HG02623 (cell line): ENCODE measurements around the gene TMEM117.
A peak's percentile ranks its signal among the peaks of the same experiment; 100 is the strongest.

Experiments used
- ATAC-seq: cut with Tn5 transposase; IDR thresholded peaks from one replicate; pipeline ENCODE4 v1.9.1; 2021; ENCODE audit warnings: moderate library complexity; ENCODE audit not compliant: unreplicated experiment

TMEM117 gene

DNA sequence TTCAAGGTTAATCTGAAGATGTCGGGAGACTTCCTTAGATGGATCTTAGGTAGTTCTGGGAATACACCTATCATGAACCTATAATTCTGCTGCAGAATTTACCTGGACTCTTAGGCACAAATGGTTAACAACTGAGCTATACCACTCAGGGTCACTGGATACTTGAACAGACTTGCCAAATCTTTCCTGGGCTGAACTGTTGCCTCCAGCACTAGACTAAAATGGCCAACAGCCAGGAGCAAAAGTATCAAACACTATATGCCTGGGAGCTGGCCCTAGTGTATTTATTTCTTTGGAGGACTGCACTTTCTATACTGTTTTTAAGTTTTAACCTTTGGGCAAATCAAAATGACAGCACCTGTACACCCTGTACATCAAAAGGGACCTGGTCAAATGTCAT lies 252.8 kb downstream of the TMEM117 start:
- ATAC-seq = no peak

DNA sequence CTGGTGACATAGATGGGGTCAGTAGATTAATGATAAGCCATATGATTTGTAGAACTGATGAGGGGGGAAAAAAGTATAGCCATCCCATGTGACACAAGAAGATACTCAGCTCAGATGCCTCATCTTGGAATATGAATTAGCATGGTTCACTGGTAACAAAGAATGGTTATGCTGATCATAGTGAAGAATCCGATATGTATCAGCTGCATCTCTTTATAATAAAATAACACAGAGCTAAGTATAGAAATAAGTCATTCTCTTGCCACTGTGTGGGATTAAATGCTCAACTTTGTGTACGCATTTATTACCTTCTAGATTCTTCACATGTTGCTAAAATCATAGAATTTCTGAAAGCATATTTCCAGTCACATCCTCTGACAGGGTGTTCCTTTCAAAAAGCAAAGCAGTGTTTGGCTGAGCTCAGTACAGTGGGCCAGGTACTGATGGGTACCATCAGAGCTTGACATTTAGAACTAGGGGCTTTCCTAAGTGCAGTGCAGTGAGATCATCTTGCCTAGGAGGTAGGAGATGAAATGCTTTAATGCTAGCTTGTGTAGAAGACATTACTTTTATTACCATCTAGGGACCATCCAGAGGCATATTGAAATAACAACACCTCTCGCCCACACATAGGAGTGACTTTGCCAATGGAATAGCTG lies 256.2 kb downstream of the TMEM117 start:
- ATAC-seq = no peak

DNA sequence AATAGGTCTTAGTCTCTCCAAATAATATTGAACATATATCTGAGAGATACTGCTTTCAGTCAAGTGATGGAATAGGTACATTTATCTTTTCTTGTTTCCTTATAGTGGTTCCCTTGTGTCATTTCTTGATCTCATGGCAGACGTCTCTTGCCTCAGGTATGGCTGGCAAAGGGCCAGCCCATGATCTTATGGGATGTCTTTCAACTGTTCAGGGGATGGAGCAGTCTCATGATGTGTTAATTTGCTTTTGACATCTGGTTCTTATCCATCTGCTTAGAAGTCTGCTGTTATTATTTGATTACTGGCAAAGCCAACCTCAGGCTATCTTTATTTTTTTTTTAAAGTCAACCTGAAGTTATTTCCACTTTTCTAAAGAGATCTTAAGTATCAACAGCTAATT lies 262.9 kb downstream of the TMEM117 start:
- ATAC-seq = no peak

DNA sequence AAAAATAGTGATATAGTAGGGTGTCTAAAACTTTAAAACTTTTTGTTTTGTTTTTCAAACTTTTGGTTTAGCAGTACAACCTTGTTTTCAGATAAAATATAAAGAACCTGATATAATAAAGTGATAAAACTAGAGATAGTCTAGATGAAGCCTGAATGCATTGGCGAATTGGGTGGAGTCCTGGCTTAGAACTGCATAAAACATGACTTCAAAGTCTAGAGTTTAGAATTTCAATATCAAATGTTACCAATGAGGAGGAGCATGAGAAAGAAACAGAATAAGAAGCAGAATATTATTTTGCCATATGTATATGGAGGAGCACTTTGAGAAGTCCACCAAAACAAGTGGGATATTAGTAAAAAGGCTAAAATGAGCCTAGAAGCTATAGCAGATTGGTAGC lies 263.6 kb downstream of the TMEM117 start:
- ATAC-seq = no peak

DNA sequence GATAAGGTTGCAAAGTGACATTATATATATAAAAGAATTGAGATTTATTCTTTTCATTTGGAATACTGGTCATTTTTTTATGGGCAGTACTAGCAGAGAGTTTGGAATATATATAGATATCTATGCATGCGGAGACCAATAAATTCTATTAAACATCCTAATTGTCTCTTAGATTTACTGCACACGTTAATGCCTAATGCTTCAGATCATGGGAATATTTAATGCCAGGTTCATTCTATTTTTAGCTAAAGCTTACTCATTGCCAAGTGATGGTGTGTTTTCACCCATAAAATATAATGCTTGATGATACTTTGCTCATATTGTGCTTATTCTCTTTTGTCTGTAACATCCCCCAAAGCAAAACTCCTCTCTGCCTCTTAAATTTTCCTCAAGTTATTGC lies 264.4 kb downstream of the TMEM117 start:
- no peak for ATAC-seq

DNA sequence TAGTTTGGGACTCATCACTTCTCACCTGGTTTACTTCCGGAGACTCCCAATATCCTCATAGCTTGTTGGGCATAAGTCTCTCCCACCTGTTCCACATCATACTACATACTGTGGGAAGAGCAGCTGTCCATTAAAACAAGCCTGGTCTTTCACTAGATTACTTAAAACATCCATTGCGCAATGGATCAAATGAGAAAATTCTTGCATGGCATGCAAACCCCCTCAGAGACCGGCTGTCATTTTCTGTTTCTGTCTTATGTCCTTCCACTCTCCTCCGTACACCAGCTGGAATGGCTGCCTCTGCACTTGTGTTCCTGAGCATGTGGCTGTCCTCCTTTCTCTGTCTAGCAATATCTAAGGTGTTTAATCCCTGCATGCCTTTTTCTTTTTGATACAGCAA lies 265.6 kb downstream of the TMEM117 start:
- ATAC-seq = no peak

DNA sequence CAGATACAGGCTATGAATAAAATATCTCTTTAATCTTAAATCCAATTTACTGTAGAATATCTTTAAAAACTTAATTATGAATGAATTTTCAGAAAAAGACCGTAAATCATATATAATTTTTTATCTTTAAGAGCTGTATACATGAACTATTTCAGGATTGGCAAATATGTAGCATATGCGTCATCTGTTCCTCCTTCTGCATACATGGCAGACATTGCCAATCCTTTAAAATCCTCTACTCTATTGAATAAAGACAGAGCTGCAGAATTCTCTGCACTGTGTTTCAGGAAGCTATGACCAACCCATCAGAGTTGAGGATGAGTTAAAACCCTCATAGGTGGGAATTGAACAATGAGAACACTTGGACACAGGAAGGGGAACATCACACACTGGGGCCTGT lies 279.0 kb downstream of the TMEM117 start:
- ATAC-seq = no peak

DNA sequence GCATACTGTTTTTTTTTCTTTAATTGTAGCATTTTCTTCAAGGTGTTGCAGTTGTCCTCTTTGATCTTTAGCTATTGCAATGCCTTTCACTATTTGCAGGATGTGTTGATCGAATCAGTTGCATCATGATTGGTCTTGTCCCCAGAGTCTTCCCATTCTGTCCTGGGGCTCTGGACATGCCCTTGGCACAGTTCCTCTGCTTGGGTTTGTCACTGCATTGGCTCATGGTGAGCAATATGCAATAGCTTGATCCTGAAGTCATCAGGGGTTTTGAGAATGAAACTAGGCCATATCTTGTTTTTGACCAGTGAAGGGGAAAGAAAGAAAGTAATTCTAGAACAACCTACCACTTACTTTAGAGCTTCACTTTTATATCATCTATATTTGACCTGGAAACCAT lies 281.5 kb downstream of the TMEM117 start:
- no peak for ATAC-seq

DNA sequence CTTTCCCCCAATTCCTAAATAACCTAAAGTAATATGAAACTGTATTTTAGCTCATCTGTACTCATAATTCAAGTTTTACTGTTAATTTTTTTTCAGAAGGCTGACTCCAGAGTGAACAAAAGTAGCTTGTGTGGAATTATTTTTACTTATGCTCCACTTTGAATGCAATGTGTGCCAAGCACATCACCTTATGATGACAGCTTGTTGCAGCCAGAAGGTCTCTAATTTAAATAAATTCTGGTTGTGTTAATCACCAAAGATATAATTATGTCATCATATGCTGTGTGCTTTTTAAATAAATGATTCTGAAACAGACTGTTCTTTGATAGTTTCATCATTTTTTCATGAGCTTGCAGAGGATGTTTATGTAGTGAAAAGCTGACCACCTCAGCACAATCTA lies 283.1 kb downstream of the TMEM117 start:
- ATAC-seq = no peak

DNA sequence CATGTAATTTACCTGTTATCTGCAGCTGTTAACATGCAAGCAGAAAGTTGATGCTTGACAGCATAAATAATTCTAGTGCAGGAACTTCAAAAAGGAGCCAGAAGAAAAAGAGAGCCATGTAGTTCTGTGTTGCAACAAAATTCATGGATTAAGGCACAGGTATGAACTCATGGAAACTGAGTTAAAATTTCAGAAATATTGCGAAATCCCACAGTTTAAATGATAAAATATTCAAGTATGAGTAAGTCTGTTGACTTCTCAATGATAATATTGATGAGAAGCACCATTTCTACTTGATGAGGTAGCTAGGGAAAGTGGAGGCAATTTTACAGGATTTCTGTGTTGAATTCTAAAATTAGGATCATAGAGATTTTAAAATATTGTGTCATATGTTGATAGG lies 290.9 kb downstream of the TMEM117 start:
- ATAC-seq = no peak

DNA sequence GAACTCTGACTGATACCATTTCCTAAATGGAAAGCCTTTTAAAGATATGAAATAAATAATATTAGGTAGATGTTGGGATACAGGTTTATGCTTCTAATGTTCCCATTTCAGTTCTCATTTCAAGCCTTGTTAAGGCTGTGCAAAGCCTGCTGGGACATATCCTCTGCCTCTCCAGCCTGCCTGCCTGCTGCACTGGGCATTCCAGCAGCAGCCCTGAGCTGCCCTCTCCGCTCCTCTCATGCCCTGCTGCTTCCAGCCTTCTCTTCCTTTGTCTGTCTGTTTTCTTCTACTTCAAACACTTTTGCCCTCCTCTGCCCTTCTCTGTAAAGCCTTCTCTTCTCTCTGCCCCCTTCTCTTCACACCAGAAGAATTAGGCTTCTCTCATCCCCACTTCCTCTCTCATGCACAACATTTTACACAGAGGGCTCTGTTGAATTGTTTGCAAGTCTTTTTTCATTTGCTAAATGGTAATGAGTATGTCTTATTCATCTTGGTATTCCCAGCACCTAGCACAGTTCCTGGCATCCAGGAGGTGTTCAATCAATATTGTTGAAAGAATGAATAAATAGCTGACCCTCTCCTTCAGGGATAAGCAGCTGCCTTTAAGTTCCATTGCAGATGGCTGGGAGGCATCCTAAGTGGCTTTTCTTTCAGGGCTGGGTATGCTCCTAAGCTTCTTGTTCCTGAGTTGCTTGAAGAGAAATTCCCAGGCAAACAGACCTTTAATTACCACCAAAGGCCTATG lies 292.3 kb downstream of the TMEM117 start:
- no peak for ATAC-seq

DNA sequence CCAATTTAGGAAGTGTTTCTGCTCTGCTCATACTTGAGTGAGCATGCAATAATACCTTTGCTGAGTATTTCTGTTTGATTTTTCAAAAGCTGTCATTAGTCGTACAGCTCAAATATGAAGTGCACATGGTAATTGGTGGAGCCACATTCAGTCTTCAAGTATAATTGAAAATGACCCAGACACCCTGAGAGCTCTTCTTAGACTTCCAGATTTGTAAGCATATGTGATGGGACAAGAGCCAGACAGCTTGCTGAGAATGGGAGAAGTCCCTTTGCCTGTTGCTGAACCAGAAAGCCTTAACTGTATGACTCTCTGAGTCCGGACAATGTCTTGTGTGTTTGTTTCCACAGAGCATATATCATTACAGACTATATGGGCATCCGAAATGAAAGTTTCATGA lies 307.3 kb downstream of the TMEM117 start:
- no peak for ATAC-seq

DNA sequence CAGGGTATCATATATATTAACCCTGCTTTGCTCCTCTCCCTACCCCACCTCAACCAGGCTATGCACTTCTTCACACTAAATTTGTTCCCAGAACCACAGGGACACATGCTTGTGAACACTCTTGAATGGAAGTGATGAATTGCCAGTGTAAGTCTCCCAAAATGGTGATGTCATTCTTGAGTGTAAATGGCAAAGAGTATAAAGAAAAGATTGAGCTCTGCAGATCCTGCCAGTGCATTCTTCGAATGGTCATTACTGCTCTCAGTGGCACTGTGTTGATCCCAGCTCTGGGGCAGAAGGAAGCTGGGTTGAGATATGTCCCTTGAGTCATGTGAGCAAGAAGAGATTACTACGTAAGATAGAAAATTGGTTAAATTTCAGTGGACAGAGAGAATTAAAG lies 313.1 kb downstream of the TMEM117 start:
- no peak for ATAC-seq

DNA sequence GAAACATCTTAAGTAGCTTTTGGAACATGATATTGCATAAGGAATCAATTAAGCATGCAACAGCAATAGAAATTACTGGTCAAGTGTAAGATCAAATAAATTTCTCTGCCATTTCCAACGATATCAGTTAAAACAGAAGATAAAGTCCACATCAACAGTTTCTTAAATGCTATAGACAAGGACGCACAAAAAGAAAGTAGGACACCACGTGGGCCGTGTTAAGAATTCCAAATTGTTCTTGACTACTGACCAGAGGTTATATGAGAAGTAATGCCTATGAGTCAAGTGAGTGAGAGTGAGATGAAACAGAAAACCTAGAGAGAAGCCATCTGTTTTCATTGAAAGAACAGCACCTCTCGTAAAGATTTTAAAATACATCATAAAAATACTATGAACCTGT lies 318.2 kb downstream of the TMEM117 start:
- no peak for ATAC-seq

DNA sequence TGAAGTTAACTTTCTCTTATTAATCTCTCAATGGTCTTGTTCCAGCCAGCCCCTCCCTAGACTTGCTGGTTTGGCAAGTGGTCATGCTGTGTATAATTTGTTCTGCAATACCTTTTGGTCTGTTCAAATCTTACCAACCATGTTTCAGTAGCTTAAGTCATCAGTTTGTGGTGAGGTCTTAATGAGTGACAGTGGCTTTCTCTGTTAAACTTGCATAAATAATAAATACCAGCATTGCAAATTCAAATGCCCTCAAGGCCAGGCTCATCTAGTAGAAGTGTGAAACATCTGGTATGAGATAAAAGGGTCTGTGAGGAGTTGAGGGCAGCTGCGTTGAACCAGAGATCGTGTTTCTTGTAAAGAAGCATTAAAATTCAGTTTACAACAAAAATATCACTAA lies 319.5 kb downstream of the TMEM117 start:
- ATAC-seq = no peak

DNA sequence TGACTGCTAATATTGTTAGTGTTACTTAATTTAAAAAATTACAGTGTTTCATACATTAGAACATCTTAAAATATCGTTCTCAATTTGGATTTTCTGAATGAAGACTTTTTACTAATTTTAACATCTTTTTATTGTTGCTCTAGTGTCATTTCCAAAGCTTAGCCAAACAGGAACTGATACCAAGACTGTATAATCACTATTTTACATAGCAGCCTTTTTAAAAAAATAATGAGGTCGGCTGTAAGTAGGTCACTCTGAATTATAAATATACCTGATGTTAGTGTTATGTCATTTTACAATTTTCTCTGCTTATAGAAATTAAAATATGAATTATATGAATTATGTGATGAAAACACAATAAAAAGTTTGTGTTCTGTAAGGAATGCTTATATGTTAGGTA lies 321.5 kb downstream of the TMEM117 start:
- ATAC-seq = peak; percentile 87

DNA sequence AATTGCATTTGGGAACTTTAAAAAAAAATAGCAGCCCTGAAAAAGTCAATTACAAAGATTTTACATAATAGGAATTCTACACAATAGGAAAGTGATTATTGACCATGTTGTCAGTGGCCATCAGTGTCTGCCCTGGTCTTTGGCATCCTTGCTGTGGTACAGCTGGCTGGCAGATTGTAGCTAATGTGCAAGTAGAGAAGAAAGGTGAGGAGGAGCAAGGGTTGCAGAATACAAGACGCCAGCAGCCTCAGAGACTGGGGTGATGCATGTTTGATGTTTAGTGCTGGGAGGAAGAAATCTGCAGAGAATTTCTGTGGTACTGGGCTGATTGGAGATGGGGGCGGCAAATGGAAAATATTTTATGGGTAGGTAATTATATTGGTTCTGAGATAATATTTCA lies 322.9 kb downstream of the TMEM117 start:
- ATAC-seq = no peak

DNA sequence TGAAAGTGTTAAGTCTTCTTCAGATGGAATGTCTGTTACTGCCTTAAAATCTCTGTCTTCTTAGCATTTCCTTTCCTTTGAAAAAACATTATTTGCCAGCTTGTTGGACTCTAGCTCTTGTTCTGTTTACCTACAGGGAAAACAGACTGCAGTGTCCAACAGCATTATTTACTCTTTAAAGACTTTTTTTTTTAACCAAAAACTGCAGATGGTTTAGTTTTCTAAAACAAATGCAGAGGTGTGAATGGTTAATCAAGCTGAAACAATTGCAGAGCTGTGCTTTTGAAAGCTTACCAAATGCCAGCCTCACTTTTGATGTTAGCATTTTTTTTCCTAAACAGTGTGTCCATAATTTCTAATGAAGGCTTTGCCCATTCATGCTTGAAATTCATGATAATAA lies 323.3 kb downstream of the TMEM117 start:
- ATAC-seq = no peak

DNA sequence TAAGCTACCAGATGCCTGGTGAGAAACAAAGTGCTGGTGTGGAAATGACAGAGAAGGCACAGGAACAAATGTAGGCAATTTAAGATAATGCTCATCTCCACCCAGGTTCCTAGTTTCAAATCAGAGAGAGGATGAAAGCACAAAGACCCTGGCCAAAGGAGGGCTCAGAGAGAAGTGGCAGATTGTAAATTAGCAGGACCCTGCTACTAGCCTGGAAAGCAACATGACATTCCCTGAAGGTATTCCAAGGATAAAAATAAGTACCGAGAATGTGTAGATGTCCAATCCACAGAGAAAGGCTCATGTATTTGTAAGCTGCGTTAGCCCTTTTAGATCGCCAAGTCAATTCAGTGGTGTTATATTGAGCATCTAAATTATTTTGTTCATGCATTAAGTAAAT lies 324.0 kb downstream of the TMEM117 start:
- ATAC-seq = no peak

DNA sequence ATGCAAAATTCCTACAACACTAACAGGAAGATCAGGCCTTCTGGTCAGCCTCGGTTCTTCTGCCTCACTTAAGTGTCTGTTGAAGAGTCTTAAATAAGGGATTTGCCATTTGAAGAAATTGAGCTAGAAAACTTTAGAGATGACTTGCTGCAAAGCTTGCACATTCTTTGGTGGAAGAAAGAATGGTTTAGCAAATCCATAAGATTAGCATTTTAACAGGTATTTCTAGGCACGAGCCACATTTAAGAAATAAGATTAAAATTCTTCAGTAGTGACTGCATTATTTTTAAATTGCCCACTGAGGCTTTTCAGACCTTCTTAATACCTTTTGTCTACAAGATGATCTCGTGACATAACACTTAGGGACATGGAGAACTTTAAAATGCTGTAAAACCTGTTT lies 327.1 kb downstream of the TMEM117 start:
- no peak for ATAC-seq

DNA sequence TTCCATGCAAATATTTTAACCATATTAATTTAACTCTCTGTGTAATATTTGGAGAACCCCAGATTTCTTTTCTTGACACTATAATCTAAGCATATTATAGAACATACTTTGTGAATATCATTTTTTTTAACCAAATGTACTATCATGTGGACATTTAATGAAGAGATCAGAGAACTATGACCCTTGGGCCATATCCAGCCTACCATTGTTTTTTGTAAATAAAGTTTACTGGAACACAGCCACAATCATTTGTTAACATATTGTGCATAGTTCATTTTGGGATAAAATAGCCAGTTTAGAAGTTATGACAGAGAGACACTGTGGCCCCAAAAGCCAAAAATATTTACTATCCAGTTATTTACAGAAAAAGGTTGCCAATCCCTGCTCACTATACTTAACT lies 338.2 kb downstream of the TMEM117 start:
- ATAC-seq = no peak

DNA sequence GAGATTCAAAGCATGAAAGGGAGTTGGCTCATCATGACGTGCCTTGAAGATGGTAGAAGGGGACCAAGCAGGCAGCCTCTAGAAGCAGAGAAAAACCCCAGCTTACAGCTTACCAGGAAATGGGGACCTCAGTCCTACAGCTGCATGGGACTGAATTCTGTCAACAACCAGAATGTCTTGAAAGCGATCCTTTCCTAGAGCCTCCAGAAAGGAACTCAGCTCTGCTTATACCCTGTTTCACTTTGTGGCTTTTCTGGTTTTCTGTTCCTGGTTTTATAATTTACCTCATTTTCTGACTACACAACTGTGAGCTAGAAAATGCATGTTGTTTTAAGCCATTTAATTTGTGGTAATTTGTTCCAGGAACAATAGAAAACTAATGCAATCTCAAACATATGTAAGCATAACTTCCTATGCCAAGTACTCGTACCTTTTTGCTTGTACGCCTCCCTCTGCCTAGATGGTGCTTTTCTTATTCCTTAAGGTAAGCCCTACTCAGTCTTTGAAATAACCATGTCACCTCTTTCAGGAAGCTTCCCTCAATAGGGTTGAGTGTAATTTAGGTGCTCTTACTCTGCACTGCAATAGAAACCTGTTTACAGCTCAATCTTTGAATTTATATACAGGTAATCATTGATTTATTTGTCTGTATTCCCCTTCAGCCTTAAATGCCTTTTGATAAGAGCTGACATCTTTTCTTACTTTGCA lies 348.8 kb downstream of the TMEM117 start:
- peak; percentile 90 for ATAC-seq
